GM21515 (cell line): ENCODE data around the gene NR4A3.

Experiments used
- ATAC-seq: cut with Tn5 transposase; IDR thresholded peaks from one replicate; pipeline ENCODE4 v1.9.1; 2021; ENCODE audit not compliant: unreplicated experiment

NR4A3 gene

DNA sequence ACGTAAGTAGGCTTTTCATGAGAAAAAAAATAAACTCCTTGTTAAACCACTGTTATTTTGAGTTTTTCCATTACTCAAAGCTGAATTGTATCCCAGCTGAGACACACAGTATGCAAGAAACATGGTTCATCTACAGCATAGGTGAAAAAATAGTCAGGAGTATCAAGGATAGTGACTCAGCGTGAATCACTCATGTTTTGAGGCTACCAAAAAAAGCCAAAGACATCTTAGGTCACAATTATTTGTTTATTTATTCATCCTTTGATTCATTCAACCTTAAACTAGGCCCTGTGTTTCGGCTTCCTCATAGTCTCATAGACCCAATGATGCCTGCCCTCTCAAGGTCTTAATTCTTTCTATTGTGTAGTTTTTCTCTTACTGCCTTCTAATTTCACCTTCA, 51.8 kb downstream of the NR4A3 start:
- no peak for ATAC-seq

DNA sequence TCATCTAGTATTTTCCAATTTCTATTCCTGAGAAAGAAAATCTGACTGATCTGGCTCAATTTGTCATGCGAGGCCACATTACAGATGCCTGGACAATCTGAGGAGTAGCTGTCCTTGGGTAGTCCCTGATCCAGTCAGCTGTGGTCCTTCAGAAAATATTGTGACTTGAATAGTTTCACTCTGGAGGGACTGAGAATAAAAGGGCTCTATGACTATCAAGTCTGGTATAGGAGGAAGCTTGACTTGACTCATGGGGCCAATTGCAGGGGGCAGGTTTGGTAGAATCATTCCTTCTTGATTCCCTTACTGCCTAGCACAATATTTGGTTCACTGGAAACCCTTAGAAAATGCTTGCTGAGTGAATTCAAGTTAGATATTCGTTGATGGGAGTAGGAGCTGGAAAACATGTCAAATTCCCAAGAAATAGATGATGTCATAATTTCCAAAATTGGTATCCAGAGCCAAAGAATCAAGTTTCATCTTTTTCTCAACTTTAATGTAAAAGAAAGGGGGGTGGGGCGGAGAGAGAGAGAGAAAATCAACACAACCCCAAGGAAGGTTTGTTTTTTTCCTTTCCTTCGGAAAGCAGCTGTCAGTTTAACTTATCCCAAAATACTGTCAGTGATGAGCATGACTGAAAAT, 52.4 kb downstream of the NR4A3 start:
- ATAC-seq: no peak

GRCh38 chr9:99876190-99876589, 54.5 kb downstream of the NR4A3 start:
- ATAC-seq: no peak

DNA sequence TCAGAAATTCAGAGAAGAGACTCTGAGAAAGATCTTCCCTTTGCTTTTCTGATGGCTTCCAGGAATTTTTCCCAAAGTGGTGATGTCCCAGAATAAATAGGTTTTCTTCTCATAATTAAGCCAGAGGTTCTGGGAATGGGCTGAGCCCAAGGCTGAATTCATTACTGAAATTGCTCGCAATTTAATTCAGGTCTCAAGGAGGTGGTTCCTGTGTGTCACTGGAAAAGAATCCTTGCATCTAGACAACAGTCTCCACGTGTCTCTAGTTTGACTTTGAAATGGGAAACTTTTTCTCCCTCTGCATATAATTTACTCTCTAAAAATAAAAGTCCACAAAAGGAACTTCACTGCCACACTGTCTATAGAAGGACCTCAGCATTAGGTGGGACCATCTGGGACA, 57.0 kb downstream of the NR4A3 start:
- ATAC-seq: no peak

DNA sequence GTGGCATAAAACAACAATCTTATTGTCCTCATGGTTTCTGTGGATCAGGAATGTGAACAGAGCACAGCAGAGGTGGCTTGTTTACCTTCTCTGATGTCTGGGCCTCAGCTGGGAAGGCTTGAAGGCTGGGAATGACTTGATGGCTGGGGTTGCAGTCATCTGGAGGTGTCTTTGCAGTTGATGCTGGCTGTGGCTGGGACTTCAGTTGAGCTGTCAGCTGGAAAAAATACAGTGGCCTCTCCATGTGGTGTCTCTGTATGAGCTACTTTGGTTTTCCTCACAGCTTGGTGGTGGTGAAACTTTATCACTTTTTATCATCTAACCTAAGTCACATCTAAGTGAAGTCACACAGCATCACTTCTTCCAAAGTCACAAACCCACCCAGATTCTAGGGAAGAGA, 60.1 kb downstream of the NR4A3 start:
- no peak for ATAC-seq

DNA sequence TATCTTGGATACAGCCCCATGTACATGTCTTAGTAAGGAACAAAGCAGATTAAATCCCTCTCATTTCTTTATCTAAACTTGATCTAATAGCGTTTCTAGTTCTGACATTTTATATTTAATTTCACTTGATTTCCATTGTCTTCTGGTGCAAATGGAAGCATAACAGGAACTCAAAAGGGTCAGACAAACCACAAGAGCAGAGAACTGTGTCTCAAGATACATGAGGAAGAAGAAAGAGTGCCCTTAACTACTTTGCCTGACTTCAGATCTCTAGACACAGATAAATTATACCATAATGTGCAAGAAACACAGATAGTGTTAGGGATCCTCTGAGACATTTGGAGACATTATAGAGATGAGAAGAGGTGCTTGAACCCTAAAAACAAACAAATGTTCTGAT, 64.1 kb downstream of the NR4A3 start:
- ATAC-seq: no peak

DNA sequence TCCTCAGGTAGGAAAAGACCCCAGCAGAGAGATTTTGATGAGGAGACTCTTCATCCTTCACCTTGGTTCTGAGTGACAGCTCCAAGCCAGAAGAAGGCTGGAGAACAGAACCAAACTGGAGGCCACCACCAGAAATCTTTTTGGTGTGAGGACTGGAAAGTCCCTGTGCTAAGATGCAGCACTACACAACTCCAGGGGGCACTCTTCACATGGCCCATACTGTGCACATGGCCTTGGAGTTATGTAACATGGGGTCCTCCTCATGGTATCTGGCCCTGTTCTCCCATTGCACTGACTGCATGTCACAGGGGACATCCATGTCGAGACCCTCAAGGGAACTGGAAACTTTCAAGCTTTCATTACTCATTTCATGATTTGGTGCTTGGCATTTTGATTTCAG, 67.4 kb downstream of the NR4A3 start:
- no peak for ATAC-seq

- no peak for ATAC-seq
Measured at GRCh38 chr9:99894826-99895225, 73.1 kb downstream of the NR4A3 start.

DNA sequence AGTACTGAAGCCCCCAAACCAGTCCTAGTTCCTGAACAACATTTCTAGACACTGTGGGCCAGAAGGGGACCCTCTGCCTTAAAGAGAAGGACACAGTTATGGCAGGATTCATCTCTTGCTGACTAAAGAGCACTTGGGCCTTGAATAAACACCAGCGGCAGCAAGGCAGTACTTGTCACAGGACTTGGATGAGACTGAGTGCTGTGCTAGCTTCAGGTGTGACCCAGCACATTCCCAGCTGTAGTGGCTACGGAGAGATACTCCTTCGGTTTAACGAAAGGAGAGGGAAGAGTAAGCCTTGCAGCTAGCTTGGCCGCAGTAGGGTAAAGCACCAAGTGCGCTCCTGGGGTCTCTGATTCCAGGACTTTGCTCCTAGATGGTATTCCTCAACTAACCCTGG, 73.8 kb downstream of the NR4A3 start:
- ATAC-seq: no peak

DNA sequence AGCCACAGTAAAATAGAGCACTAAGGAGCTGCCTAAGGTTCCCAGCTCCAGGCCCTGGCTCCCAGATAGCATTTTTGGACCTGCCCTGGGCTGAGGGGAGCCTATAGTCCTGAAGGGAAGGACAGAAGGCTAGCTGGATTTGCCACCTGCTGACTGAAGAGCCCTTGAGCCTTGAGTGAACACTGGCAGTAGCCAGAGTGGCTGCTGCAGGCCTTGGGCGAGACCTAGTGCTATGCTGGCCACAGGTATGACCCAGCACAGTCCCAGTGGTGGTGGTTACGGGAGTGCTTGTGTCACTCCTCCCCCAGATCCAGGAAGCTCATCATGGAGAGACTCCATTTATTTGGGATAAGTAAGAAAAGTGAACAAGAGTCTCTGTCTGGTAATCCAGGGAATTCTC, 74.4 kb downstream of the NR4A3 start:
- ATAC-seq: no peak

- no peak for ATAC-seq
Measured at GRCh38 chr9:99903393-99903792, 81.7 kb downstream of the NR4A3 start.

GRCh38 chr9:99905833-99906402, 84.2 kb downstream of the NR4A3 start:
- ATAC-seq: no peak

GRCh38 chr9:99906403-99907207, 84.9 kb downstream of the NR4A3 start, which contains the start of gene STX17:
TSS of gene STX17 (plus strand) at chr9:99906654. CDS start at chr9:99915240, 8,586 bp downstream.
- ATAC-seq: peak; percentile 81

GRCh38 chr9:99907208-99907532, 85.5 kb downstream of the NR4A3 start:
- no peak for ATAC-seq

GRCh38 chr9:99911600-99911999, 89.9 kb downstream of the NR4A3 start:
- ATAC-seq: no peak
